ENCODE results near the gene ITGAV.
"Not testable (repeated sequence)": the region's sequence is repeated elsewhere in the genome, so short reads cannot be mapped to it uniquely, and the experiment has no call there.

ITGAV gene

GRCh38 chr2:186560254-186560653 is 29.6 kb upstream of the ITGAV start:
- no peak overlapping the region for H3K9ac ChIP-seq (ENCODE audit: low read depth, low read length, poor library complexity)
- no peak overlapping the region for H2AK5ac ChIP-seq (ENCODE audit: low read depth, low read length)
- H3K18ac ChIP-seq (ENCODE audit: low read length), result no peak overlapping the region
- no peak for DNase-seq (ENCODE audit: low spot score)
- no peak overlapping the region for H3K4me3 ChIP-seq (ENCODE audit: low read length in 2 of 2)
- H3K4me2 ChIP-seq (ENCODE audit: insufficient read depth, low read length, poor library complexity, severe bottlenecking), result no peak overlapping the region
- H3K4me1 ChIP-seq (ENCODE audit: control insufficient read depth in 2 of 2, insufficient read depth in 1 of 2, low read depth in 1 of 2, low read length in 2 of 2), result no peaks in the 10 kb centered on the region
- H2BK15ac ChIP-seq (ENCODE audit: low read length), result no peak overlapping the region
- WGBS, 2 donors (ENCODE audit: extremely low coverage in 2 of 2, insufficient read length in 2 of 2, insufficient replicate concordance in 1 of 2), result no CpG with 5 or more reads among the region's 3 CpGs
- no peak overlapping the region for H4K91ac ChIP-seq (ENCODE audit: low read depth, low read length, poor library complexity)
- H3K9me3 ChIP-seq (replicated peaks in 1 of 2; ENCODE audit: control insufficient read depth in 2 of 2, insufficient read depth in 1 of 2, low read depth in 1 of 2, low read length in 2 of 2), result peaks cover 0 to 8% of the 10 kb centered on the region in 2 donors
- no peak overlapping the region for H2BK12ac ChIP-seq (ENCODE audit: low read length)
- no peak overlapping the region for H2BK120ac ChIP-seq (ENCODE audit: low read depth, low read length)
- H3K27ac ChIP-seq (replicated peaks; ENCODE audit: low read length), result no peak overlapping the region
- H2BK5ac ChIP-seq (ENCODE audit: low read length), result no peak overlapping the region
- no peak overlapping the region for H3K14ac ChIP-seq (ENCODE audit: low read length)
- H3K27me3 ChIP-seq (ENCODE audit: control insufficient read depth in 3 of 3, insufficient read depth in 3 of 3, low read depth in 1 of 3, low read length in 3 of 3), result no peaks in the 10 kb centered on the region
- no peak overlapping the region for H3K23ac ChIP-seq (ENCODE audit: low read depth, low read length, poor library complexity)
- H3K4ac ChIP-seq (ENCODE audit: low read length), result no peak overlapping the region
- H4K8ac ChIP-seq (ENCODE audit: low read depth, low read length), result no peak overlapping the region
- no peak overlapping the region for H2AFZ ChIP-seq (ENCODE audit: low read length)
- no peaks in the 10 kb centered on the region for H3K79me1 ChIP-seq (ENCODE audit: low read depth, low read length)
- H3K36me3 ChIP-seq (replicated peaks in 1 of 2; ENCODE audit: control insufficient read depth in 2 of 2, insufficient read depth in 2 of 2, low read length in 2 of 2), result no peaks in the 10 kb centered on the region

- Histone ChIP-seq H3K4me3 (ENCODE audit: low read length in 2 of 2) (no peak overlapping the region), H2AFZ (ENCODE audit: low read length) (no peak overlapping the region), H3K4ac (ENCODE audit: low read length) (no peak overlapping the region), H2BK15ac (ENCODE audit: low read length) (no peak overlapping the region), H4K91ac (ENCODE audit: low read depth, low read length, poor library complexity) (no peak overlapping the region), H2BK12ac (ENCODE audit: low read length) (no peak overlapping the region), H2BK5ac (ENCODE audit: low read length) (no peak overlapping the region), H3K9ac (ENCODE audit: low read depth, low read length, poor library complexity) (no peak overlapping the region), H3K36me3 (replicated peaks in 1 of 2; ENCODE audit: control insufficient read depth in 2 of 2, insufficient read depth in 2 of 2, low read length in 2 of 2) (no peaks in the 10 kb centered on the region), H3K9me3 (replicated peaks in 1 of 2; ENCODE audit: control insufficient read depth in 2 of 2, insufficient read depth in 1 of 2, low read depth in 1 of 2, low read length in 2 of 2) (peaks cover 0 to 8% of the 10 kb centered on the region in 2 donors), H2AK5ac (ENCODE audit: low read depth, low read length) (no peak overlapping the region), H4K8ac (ENCODE audit: low read depth, low read length) (no peak overlapping the region), H3K14ac (ENCODE audit: low read length) (no peak overlapping the region), H3K23ac (ENCODE audit: low read depth, low read length, poor library complexity) (no peak overlapping the region), H2BK120ac (ENCODE audit: low read depth, low read length) (no peak overlapping the region), H3K27ac (replicated peaks; ENCODE audit: low read length) (no peak overlapping the region), H3K4me1 (ENCODE audit: control insufficient read depth in 2 of 2, insufficient read depth in 1 of 2, low read depth in 1 of 2, low read length in 2 of 2) (no peaks in the 10 kb centered on the region), H3K18ac (ENCODE audit: low read length) (no peak overlapping the region), H3K79me1 (ENCODE audit: low read depth, low read length) (no peaks in the 10 kb centered on the region), H3K4me2 (ENCODE audit: insufficient read depth, low read length, poor library complexity, severe bottlenecking) (no peak overlapping the region), H3K27me3 (ENCODE audit: control insufficient read depth in 3 of 3, insufficient read depth in 3 of 3, low read depth in 1 of 3, low read length in 3 of 3) (no peaks in the 10 kb centered on the region)
- DNase-seq (ENCODE audit: low spot score), result no peak
- WGBS, 2 donors (ENCODE audit: extremely low coverage in 2 of 2, insufficient read length in 2 of 2, insufficient replicate concordance in 1 of 2), result no CpG with 5 or more reads among the region's 6 CpGs
These were observed 28.2 kb upstream of the ITGAV start for GRCh38 chr2:186561467-186562208.

GRCh38 chr2:186562209-186562578 is 27.7 kb upstream of the ITGAV start:
- Histone ChIP-seq H2BK120ac (ENCODE audit: low read depth, low read length) (no peak overlapping the region), H3K27ac (replicated peaks; ENCODE audit: low read length) (no peak overlapping the region), H3K23ac (ENCODE audit: low read depth, low read length, poor library complexity) (no peak overlapping the region), H3K18ac (ENCODE audit: low read length) (no peak overlapping the region), H2BK12ac (ENCODE audit: low read length) (no peak overlapping the region), H3K27me3 (ENCODE audit: control insufficient read depth in 3 of 3, insufficient read depth in 3 of 3, low read depth in 1 of 3, low read length in 3 of 3) (no peaks in the 10 kb centered on the region), H3K14ac (ENCODE audit: low read length) (no peak overlapping the region), H4K91ac (ENCODE audit: low read depth, low read length, poor library complexity) (no peak overlapping the region), H3K4ac (ENCODE audit: low read length) (no peak overlapping the region), H4K8ac (ENCODE audit: low read depth, low read length) (no peak overlapping the region), H2AK5ac (ENCODE audit: low read depth, low read length) (no peak overlapping the region), H3K4me2 (ENCODE audit: insufficient read depth, low read length, poor library complexity, severe bottlenecking) (no peak overlapping the region), H2AFZ (ENCODE audit: low read length) (no peak overlapping the region), H3K9ac (ENCODE audit: low read depth, low read length, poor library complexity) (no peak overlapping the region), H3K36me3 (replicated peaks in 1 of 2; ENCODE audit: control insufficient read depth in 2 of 2, insufficient read depth in 2 of 2, low read length in 2 of 2) (no peaks in the 10 kb centered on the region), H3K4me1 (ENCODE audit: control insufficient read depth in 2 of 2, insufficient read depth in 1 of 2, low read depth in 1 of 2, low read length in 2 of 2) (no peaks in the 10 kb centered on the region), H2BK15ac (ENCODE audit: low read length) (no peak overlapping the region), H3K4me3 (ENCODE audit: low read length in 2 of 2) (no peak overlapping the region), H3K79me1 (ENCODE audit: low read depth, low read length) (no peaks in the 10 kb centered on the region), H3K9me3 (replicated peaks in 1 of 2; ENCODE audit: control insufficient read depth in 2 of 2, insufficient read depth in 1 of 2, low read depth in 1 of 2, low read length in 2 of 2) (peaks cover 0 to 8% of the 10 kb centered on the region in 2 donors), H2BK5ac (ENCODE audit: low read length) (no peak overlapping the region)
- WGBS, 2 donors (ENCODE audit: extremely low coverage in 2 of 2, insufficient read length in 2 of 2, insufficient replicate concordance in 1 of 2), result no CpG with 5 or more reads among the region's 1 CpG
- DNase-seq (ENCODE audit: low spot score), result no peak

- H3K23ac ChIP-seq (ENCODE audit: low read depth, low read length, poor library complexity); DNase-seq (ENCODE audit: low spot score); H2BK12ac ChIP-seq (ENCODE audit: low read length); H2BK120ac ChIP-seq (ENCODE audit: low read depth, low read length); H3K27ac ChIP-seq (replicated peaks; ENCODE audit: low read length); H4K8ac ChIP-seq (ENCODE audit: low read depth, low read length); H3K4me2 ChIP-seq (ENCODE audit: insufficient read depth, low read length, poor library complexity, severe bottlenecking); H3K27me3 ChIP-seq (ENCODE audit: control insufficient read depth in 3 of 3, insufficient read depth in 3 of 3, low read depth in 1 of 3, low read length in 3 of 3); H2BK5ac ChIP-seq (ENCODE audit: low read length); H3K14ac ChIP-seq (ENCODE audit: low read length); H3K18ac ChIP-seq (ENCODE audit: low read length); H2AFZ ChIP-seq (ENCODE audit: low read length); H3K9ac ChIP-seq (ENCODE audit: low read depth, low read length, poor library complexity); H4K91ac ChIP-seq (ENCODE audit: low read depth, low read length, poor library complexity); H3K4me3 ChIP-seq (ENCODE audit: low read length in 2 of 2); H3K79me1 ChIP-seq (ENCODE audit: low read depth, low read length); H3K4ac ChIP-seq (ENCODE audit: low read length); H2AK5ac ChIP-seq (ENCODE audit: low read depth, low read length); H3K9me3 ChIP-seq (replicated peaks in 1 of 2; ENCODE audit: control insufficient read depth in 2 of 2, insufficient read depth in 1 of 2, low read depth in 1 of 2, low read length in 2 of 2); H3K36me3 ChIP-seq (replicated peaks in 1 of 2; ENCODE audit: control insufficient read depth in 2 of 2, insufficient read depth in 2 of 2, low read length in 2 of 2); H2BK15ac ChIP-seq (ENCODE audit: low read length): not testable (repeated sequence)
- peaks cover 4 to 12% of the 10 kb centered on the region in 2 donors for H3K4me1 ChIP-seq (ENCODE audit: control insufficient read depth in 2 of 2, insufficient read depth in 1 of 2, low read depth in 1 of 2, low read length in 2 of 2)
- WGBS, 2 donors (ENCODE audit: extremely low coverage in 2 of 2, insufficient read length in 2 of 2, insufficient replicate concordance in 1 of 2), result no CpG with 5 or more reads among the region's 1 CpG
These were observed 21.3 kb upstream of the ITGAV start for GRCh38 chr2:186568600-186568999.
